Renal pelvis (tissue), 4 donors: Measurements from ENCODE around the gene BFSP1. TPM values are rescaled to one million over a fixed set of nuclear protein-coding genes. Genes with fewer than 3 reads are reported as not detected.

Experiments used
- DNase-seq: peaks from one replicate; pipeline ENCODE4 v3.0.0-alpha.2; 2013
- polyA plus RNA-seq, 3 donors: library from polyadenylated mRNA; unstranded; fragments of 120-200 nt; gene quantifications; one replicate each; pipeline ENCODE4 v1.2.1, GENCODE V29; 2013; ENCODE audit not compliant: insufficient read length in 3 of 3

The BFSP1 gene
- polyA plus RNA-seq, 3 donors: 3.3 to 4.2 (median 4.1) TPM

- DNase-seq: no peak
These were observed 27.7 kb upstream of the BFSP1 start for GRCh38 chr20:17558941-17559304.

GRCh38 chr20:17558154-17558940 is 27.2 kb upstream of the BFSP1 start:
- no peak for DNase-seq

DNA sequence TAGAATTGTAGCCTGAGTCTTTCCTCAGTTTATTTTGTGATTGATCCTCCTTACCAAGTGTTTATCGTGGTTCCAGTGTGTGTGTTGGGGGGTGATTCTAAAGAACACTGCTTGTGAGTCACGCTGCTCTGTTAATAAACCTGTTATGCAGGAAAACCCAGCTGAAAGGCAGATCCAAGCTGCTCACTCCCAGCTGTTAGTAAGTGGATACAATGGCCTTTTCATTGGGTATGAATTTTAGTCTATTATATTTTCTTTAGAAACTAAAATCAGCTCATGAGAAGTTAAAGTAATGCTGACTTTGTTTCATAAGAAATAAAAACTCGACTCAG is 26.5 kb upstream of the BFSP1 start:
- peak; percentile 58 for DNase-seq

GRCh38 chr20:17556837-17557674 is 25.9 kb upstream of the BFSP1 start:
- no peak for DNase-seq

DNA sequence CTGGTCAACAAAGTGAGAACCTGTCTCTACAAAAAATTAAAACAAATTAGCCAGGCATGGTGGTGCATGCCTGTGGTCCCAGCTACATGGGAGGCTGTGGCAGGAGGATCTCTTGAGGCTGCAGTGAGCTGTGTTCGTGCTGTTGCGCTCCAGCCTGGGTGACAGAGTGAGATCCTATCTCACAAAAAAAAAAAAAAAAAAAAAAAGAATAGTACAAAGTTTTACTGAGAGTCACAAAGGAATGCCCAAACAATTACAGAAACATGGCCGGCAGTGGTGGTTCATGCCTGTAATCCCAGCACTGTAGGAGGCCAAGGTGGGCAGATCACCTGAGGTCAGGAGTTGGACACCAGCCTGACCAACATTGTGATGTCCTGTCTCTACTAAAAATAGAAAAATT is 23.9 kb upstream of the BFSP1 start:
- DNase-seq: no peak

- no peak for DNase-seq
These were observed 18.0 kb upstream of the BFSP1 start for GRCh38 chr20:17549131-17549530.

GRCh38 chr20:17545127-17545526 is 13.9 kb upstream of the BFSP1 start:
- DNase-seq: no peak

GRCh38 chr20:17543531-17544131 is 12.5 kb upstream of the BFSP1 start:
- DNase-seq: no peak

DNA sequence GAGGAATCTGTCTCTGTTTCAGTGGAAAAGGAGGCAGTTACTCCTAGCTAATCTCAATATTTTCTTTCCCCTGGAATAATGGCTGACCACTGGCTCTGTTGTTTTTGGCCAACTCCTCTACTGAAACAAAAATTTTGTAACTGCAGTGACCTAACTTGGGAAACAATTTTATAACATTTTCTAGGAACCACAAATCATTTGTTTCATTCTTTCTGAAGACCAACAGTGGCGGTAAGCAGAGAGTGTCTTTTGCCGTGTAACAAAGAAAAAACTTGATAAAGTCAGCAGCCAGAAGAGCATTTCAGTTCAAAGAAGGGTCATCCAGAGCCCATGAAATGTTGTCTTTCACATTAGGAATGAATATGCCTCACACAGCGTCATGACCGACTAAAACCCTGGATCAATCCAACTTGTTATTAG is 11.8 kb upstream of the BFSP1 start:
- DNase-seq: peak; percentile 80

DNA sequence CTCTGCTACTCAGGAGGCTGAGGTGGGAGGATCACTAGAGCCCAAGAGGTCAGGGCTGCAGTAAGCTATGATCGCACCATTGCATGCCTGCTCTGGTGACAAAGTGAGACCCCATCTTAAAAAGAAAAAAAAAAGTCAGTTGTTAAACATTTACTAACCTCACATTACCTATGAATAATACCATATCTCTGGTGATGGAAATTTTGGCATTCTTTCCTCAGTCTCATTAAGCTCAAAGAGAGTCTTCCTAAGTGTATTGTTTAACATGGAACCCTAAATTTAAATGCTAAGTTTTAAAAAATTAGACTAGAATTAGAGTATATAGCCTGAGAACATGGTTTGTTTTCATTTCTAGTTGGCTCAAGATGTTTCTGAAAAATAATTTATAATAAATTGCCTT is 11.3 kb upstream of the BFSP1 start:
- DNase-seq: no peak

DNA sequence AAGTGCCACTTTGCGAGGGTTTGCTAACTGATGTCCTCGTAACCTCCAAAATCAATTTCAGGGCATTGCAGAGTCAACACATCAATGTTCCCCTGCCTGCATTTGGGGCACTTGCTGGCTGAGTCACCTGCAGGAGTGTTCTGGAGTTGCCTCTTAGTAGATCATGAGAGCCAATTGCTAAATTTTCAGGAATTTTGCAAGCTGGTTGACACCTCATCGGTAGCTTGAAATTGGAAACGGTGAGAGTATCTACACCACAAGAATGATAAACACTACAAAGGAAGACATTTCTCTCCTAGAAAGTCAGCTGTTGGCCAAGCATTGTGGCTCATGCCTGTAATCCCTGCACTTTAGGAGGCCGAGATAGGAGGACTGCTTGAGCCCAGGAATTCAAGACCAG is 10.8 kb upstream of the BFSP1 start:
- no peak for DNase-seq

- DNase-seq: no peak
These were observed 10.4 kb upstream of the BFSP1 start for GRCh38 chr20:17541596-17541995.

GRCh38 chr20:17538517-17539170 is 7.5 kb upstream of the BFSP1 start:
- DNase-seq: no peak

DNA sequence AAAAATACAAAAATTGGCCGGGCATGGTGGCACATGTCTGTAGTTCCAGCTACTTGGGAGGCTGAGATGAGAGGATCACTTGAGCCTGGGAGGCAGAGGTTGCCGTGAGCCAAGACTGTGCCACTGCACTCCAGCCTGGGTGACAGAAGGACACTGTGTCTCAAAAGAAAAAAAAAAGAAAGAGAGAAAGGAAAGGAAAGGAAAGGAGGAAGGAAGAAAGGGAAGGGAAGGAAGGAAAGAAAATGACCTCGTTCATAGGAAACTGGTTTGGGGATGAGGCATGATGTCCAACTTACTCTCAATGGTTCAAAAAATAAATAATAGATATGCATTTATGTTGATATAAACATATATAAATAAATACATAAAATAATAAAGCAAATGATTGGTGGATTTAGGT is 6.8 kb upstream of the BFSP1 start:
- DNase-seq: no peak

DNA sequence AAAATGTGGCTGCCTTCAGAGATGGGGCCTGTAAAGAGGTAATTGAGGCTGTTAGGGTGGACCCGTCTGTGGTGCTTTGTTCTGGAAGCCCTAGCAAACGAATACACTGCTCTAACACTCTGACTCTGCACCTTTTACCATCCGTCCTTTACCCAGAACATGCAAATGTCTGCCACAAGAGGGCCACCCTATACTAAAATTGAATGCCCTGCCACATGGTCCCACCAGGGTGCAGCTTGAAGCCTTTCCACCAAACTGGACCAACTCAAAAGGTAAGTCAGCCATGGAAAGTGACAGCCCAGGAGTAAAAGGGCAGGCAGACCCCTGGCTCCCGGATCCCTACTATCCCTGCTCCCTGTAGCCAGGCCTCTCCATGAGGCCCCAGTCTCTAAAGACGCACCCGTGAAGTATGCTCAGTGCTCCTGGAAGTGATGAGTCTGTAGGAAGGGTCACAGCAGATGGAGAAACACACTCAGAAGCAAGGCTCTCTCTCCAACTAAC is 5.8 kb upstream of the BFSP1 start:
- peak; percentile 82 for DNase-seq

GRCh38 chr20:17534077-17534476 is 2.9 kb upstream of the BFSP1 start:
- no peak for DNase-seq

DNA sequence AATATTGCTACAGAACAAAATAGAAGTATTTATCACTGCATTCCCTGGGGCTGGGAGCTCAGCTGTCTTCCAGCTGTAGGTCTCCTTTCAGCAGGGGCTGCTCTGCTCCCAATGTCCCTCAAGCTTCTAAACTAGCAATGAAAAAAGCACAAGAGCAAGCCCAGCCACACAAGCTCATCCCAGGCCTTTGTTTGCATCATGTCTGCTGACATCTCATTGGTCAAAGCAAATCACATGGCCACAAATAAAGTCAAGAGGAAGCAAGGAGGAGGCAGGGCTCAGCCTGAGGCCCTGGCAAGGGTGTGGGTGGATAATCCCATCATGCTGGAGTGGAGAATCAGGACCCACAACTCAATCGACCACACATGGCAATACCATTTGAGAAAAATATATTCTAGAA is 2.2 kb upstream of the BFSP1 start:
- DNase-seq: no peak

- no peak for DNase-seq
These were observed 466 bp upstream of the BFSP1 start for GRCh38 chr20:17531665-17532025.

DNA sequence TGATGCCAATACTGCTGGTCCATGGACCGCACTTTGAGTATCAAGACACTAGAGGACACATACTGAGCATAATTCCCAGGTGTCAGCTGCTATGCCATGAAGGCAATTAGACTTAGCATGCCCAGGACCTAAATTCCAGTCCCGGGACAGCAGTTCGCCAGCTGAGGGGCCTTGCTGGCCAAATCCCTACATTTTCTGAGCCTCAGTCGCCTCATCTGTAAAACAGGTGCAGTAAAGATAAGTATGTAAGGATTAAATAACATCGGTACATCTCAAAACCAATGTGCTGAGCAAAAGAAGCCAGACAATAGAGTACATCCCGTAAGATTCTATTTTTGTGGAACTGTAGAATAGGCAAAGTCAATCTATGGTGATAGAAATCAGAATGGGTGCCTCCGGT is 1.0 kb downstream of the BFSP1 start:
- DNase-seq: no peak

- DNase-seq: no peak
These were observed 1.6 kb downstream of the BFSP1 start for GRCh38 chr20:17529586-17529985.

DNA sequence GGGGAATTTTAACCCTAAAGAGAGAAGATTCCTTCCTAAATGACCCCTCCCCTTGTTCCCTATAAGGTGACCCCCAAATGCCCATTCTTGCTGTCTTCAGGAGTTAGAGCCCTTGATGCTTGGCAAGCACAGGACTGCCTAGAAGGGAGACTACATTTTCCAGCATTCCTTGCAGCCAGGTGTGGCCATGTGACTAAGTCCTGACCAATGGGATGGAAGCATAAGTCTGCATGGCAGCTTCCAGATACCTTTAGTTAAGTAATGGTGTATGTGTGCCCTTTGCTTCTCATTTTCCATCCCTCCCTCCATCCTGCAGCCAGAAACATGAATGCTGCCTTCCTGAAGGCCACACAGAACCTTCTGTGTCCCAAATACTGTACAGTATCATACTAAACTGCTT is 5.5 kb downstream of the BFSP1 start:
- no peak for DNase-seq

DNA sequence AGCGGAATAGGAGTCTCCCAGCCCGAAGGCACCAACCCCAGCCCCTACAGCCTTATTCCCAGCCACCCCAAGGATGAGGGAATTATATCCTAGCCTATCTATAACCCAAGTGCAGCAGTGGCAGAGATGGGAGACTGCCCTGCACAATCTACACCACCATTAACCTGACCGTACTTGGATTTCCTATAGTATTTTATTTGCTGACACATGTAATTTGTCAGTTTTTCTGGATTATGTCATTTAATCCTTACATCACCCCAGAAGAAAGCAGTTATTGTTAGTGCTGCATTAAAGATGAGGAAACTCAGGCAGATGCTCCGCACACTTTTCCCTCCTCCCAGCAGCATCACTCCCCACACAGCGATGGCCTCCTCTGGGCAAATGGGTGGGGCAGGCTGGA is 6.0 kb downstream of the BFSP1 start:
- no peak for DNase-seq

- DNase-seq: no peak
These were observed 6.6 kb downstream of the BFSP1 start for GRCh38 chr20:17524560-17524959.
